ENCODE measurements around the gene CCS. TPM values are rescaled to one million over a fixed set of nuclear protein-coding genes. Genes with fewer than 3 reads are reported as not detected.

Gene CCS
- total and polyA plus RNA-seq, 9 of the 15 experiments (the other 6 are each of a cell fraction or from before 2014, with no cell fraction given), result 1.1 to 46.6 (median 26.8) TPM

GRCh38 chr11:66639066-66639813 is 46.3 kb downstream of the CCS start (continued):
- TF ChIP-seq MGA (IDR thresholded peaks at IDR 0.05) (no peak), ASH1L (IDR thresholded peaks at IDR 0.05; ENCODE audit: borderline replicate concordance, low read depth, partially characterized antibody) (no peak), TAF1 (IDR thresholded peaks at IDR 0.05; ENCODE audit: control insufficient read depth, extremely low read depth, insufficient read depth, low read length, severe bottlenecking) (no peak), ZNF75A (CRISPR knock-in tag; IDR thresholded peaks at IDR 0.05) (no peak), TSC22D4 (tag; IDR thresholded peaks at IDR 0.05) (no peak), GTF2A2 (tag; IDR thresholded peaks at IDR 0.05) (no peak), BCL6 (CRISPR knock-in tag; IDR thresholded peaks at IDR 0.05) (no peak), FOXM1 (IDR thresholded peaks at IDR 0.05; ENCODE audit: low read depth) (no peak), FOXM1 (CRISPR knock-in tag; IDR thresholded peaks at IDR 0.05; ENCODE audit: low read depth) (no peak), HDAC1 (IDR thresholded peaks at IDR 0.05) (no peak), SMARCC2 (IDR thresholded peaks at IDR 0.05; ENCODE audit: low read depth) (no peak), FOSL1 (tag; conservative IDR thresholded peaks at IDR 0.05) (0 out of 2 replicates have a peak, but pooled peaks have one; percentile 9), SAFB2 (IDR thresholded peaks at IDR 0.05; ENCODE audit: borderline replicate concordance, low read depth, low read length, severe bottlenecking) (no peak)
